RPMI7951 (cell line): Measurements from ENCODE around the gene VARS2. TPM values are rescaled to one million over a fixed set of nuclear protein-coding genes. Genes with fewer than 3 reads are reported as not detected.
"Not testable (repeated sequence)": the region's sequence is repeated elsewhere in the genome, so short reads cannot be mapped to it uniquely, and the experiment has no call there.

ENCODE experiments used
- DNase-seq: peaks from one replicate; pipeline ENCODE4 v3.0.0-alpha.2; 2012; ENCODE audit warnings: low read depth
- total RNA-seq: library from RNA; depleted of rRNA; stranded (reverse); fragments of >200 nt; shearing (Covaris generic); gene quantifications from 2 replicates; pipeline ENCODE4 v1.2.3, GENCODE V29; 2014; rRNA removed

VARS2 gene
- total RNA-seq: 9.5 and 9.6 TPM in 2 replicates

DNA sequence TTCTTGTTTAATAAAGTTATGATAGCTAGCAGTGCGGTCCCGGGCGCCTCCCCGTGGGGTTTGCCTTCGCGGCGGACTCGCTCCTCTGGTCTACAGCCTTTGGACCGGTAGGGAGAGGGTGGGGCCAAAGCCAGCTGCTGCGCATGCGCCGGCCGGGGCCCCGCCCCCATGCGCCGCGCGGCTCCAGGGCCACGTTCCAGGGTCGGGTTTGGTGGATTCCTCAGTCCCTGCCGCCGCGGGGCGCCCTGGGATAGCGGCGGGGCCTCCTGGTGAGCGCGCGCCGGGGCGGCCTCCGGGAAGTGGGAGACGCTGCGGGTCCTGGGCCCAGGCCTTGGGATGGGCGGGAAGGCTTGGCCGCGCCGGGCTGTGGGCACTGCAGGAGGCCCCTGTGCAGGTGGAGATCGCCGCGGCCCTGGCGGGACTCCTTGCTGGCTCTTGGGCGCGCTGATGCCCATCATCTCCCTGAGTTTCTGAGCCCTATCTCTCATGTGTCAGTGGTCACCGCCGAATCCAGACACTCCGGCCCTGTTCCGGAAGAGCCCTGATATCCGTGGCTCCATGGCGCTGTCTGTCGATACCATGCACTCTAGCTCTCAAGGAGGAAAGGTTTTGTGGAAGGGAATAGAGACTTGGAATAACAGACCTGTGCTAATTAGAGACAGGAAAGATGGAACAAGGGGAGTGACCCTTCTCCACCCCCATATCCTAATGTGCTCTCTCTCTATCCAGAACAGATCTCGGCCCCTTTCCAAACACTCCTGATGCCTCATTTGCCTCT lies at the start of gene VARS2:
Gene VARS2, plus strand, starts transcription at position 163 of the 778 bp plus-strand sequence. Its CDS starts 599 bp downstream, at position 762.
- peak; percentile 89 for DNase-seq

DNA sequence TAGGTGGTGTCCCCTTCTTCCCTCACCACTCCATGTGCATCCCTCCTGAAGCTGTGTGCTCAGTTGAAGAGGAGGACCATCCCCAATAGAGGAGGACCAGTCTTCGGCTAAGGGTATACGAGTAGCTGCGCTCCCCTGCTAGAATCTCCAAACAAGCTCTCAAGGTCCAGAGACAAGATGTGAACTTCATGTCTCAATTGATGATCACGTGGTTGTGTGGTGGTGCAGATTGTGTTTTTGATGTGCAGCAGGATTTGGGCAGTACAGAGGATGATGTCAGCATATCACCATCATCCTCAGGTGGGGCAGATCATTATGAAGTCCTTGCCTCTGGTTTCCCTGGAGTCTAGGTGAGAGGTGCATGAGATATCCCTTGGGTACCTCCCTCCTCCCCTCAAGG lies 49.7 kb upstream of the VARS2 start:
- DNase-seq: no peak

DNA sequence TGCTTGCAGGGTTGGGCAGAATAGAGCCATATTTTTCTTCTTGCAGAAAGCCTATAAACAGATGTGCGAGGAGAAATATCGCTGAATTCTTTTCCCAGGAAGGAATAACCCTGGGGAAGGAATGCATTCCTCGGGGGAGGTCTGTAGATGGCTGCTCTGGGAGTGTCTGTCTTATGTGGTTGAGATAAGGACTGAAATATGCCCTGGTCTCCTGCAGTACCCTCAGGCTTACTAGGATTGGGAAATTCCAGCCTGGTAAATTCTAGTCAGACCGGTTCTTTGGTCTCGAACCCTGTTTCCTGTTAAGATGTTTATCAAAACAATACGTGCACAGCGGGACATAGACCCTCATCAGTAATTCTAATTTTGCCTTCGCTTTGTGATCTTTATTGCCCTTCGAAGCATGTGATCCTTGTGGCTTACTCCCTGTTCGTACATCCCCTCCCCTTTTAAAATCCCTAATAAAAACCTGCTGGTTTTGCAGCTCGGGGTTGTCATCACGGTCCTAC lies 44.7 kb upstream of the VARS2 start:
- DNase-seq: peak; percentile 18

DNA sequence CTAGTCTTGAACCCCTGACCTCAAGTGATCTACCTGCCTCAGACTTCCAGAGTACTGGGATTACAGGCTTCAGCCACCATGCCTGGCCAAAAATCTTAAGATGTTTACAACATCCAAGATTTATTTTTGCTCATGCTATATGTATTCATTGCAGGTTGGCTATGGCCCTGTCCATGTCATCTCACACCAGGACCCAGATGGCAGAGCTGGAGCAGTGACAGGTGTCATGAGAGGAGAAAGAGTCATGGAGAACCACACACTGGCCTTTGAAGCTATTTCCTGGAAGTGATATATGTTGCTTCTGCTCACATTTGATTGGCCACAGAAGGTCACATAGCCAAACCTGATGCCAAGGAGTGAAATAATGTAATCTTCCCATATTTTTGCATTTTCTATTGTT lies 43.5 kb upstream of the VARS2 start:
- no peak for DNase-seq

DNA sequence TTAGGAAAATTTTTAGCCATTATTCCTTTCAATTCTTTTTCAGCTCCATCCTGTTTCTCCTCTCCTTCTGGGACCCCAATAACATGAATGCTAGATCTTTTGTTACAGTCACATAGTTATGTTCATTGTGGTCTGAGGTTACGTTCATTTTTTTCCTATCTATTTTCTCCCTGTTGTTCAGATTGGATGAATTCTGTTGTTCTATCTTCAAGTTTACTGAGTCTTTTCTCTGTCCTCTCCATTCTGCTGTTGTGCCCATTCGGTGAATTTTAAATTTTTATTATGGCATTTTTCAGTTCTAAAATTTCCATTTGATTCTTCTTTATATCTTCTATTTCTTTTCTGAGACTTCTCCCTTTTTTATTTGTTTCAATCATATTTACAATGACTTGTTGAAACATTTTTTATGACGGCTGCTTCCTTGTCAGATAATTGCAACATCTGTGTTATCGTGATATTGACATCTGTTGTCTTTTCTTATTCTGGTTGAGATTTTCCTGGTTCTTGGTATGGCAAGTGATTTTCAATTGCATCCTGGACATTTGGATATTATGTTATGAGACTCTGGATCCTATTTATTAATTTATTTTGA lies 42.4 kb upstream of the VARS2 start:
- DNase-seq: no peak

DNA sequence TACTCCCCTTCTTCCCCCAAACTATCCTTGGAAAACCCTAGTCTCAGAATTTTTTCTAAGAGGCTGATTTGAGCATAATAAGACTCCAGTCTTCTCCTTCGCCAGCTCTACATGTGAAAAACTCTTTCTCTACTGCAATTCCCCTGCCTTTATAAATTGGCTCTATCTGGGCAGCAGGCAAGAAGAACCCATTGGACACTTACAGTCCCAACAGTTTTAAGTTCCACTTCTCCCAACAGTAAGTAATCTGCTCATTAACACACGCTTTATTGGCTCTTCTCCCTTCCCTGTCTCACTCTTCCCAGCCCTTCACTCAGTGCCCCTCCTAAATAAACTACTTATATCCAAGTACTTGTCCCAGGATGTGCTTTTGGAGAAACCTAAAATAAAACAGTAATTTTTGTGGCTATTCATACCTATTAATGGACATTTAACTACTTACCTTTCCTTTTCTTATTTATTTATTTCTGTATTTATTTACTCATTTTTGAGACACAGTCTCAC lies 40.8 kb upstream of the VARS2 start:
- no peak for DNase-seq

DNA sequence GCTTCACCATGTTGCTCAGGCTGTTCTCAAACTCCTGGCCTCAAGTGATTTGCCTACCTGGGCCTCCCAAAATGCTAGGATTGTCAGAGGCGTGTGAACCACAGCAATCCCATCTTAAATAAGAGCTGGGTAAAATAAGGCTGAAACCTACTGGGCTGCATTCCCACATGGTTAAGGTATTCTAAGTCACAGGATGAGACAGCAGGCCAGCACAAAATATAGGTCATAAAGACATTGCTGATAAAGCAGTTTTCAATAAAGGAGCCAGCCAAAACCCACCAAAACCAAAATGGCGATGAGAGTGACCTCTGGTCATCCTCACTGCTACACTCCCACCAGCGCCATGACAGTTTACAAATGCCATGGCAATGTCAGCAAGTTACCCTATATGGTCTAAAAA lies 40.2 kb upstream of the VARS2 start:
- not testable (repeated sequence) for DNase-seq

DNA sequence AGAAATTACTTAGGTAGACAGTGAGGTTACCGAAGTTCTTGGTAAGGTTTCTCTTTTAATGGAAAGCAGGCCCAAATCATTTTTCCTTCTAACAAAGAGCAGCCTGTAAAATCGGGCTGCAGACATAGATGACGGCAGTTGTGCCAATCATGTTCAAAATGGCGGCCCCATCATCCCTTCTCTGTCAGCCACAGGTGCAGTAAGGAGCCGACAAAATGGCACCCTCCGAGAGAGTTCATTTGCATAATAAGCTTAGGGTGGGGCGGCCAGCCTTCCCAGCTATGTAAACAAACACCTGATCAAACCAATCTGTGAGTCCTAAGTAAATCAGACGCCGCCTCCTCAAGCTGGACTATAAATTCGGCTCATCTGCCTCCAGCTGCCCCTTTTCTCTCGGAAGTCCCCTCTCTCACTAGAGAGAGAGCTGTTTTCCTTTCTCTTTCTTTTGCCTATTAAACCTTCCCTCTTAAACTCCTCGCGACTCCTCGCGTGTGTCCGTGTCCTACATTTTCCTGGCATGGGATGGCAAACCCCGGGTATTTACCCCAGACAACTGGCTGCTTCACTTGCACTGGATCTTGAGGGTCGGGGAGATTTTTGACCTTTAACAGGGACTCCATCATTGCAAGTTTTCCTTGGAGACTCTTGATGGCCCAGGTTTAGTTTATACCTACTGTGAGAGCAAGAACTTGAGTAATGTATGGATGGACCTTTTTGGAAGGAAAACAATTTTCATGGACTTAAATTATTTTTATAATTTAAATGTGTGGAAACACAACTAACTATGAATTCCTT lies 38.6 kb upstream of the VARS2 start:
- DNase-seq: peak; percentile 26

DNA sequence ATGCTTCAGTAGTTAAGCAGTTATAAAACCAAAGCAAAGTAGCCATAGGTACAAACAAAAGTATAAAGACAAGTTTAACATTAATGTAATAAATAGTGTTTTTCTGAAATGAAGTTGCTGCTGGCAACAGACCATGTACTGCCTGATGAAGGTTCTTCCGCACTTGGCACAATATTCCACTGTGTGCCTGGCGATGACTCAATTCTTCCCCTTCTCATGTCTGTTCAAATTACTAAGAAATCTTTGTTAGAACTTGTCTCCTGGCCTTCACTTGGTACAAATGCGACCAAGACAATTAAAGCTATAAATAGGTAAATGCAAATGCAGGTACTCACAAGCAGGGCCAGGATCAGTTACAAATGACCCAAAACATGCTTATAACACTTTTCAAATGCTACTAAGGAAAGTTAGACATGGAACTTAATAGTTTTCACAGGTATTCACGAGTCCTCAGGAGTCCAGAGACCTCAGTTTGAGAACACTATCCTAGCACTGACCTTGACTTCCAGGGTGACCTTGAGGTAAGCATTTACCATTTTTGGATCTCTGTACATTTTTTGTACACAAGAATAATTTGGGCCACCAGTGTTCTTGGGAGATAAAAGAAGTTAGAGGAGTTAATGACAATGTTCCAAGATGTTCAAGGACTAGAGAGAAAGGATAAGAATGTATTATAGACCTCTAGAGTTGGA lies 37.9 kb upstream of the VARS2 start:
- peak; percentile 88 for DNase-seq

DNA sequence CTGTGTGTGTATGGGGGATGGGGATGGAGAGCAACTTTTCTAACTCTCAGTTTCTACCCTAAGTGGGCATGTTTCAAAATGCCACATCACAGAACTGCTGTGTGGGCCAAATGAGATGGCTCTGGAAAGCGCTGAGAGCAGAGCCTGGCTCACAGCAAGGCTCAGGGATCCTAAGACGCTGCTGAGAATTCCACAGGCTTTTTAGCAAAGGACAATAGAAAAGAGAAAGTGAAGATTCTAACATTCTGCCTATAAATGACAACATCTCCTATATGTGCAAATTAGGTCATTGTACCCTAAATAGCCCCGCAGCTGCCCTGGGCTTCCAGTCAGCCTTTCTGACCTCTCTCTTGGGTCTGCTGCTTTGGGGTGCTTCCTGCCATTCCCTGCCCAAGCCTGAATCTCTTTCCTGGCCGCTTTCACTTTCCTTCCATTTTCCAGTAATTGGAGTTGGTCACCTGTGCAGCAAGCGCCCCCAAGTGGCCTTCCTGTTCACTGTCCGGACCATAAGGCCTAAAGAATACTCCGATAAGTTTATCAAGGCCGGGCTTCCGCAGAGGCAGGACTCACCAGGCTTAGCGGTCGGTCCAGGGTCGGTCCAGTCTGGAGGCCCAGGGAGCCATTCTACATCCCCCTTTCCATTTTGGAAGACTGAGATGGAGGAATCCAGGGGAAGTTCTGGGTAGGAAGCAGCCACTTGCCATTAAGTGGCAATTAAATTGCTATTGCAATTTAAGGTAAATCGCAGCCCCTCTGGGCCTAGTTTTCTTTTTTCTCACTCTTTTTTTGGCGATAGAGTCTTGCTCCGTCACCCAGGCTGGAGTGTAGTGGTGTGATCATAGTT lies 36.4 kb upstream of the VARS2 start:
- DNase-seq: peak; percentile 89

DNA sequence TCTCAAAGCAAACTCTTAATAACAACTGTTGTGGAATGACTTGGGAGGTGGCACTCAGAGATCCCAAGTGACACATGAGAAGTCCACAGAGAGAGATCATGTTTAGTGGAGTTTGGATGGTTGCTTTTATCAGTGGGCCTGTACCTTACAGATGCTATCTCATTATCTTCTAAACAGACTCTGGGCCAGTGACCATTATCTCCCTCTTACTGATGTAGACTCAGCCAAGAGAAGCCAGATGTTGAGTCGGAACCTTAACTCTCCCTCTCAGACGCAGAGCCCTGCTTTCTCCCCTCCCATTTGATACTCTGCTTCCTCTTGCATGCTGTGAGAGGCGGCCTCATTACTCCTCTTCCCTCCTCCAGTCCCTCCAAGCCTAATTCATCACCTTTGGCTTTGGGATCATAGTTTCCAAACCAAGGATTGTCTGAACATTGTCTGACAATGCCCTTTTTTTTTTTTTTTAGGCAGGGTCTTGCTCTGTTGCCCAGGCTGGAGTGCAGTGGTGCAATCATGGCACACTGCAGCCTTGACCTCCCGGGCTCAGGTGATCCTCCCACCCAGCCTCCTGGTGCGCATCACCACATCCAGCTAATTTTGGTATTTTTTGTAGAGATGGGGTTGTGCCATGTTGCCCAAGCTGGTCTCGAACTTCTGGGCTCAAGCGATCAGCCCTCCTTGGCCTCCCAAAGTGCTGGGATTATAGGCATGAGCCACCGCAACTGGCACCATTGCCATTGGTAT lies 34.2 kb upstream of the VARS2 start:
- DNase-seq: no peak

DNA sequence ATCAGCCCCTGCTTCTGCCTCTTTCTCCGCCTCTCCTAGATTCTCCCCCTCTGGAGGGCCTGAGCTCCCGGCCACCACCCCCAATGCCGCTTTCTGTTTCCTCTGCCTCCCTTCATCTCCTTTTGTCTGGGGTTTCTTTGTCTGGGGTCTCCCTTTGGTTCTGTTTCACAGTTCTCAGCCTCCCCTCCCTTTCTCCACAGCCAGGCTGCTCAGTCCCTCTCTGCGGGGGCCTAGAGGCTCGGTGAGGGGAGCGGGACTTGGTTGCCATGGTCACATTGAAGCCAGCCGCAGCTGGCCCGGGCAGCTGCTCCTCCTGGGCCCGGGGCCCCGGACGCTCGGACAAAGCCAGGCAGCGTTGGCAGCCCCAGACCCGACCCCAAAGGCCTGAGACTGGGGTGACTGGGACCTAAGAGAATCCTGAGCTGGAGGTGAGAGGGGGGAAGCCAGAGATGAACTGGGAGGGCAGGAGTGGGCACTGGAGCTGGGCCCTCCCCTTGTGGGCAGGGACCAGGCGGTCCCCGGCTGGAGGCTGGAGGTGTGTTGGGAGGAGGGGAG lies 33.3 kb upstream of the VARS2 start:
- DNase-seq: no peak

DNA sequence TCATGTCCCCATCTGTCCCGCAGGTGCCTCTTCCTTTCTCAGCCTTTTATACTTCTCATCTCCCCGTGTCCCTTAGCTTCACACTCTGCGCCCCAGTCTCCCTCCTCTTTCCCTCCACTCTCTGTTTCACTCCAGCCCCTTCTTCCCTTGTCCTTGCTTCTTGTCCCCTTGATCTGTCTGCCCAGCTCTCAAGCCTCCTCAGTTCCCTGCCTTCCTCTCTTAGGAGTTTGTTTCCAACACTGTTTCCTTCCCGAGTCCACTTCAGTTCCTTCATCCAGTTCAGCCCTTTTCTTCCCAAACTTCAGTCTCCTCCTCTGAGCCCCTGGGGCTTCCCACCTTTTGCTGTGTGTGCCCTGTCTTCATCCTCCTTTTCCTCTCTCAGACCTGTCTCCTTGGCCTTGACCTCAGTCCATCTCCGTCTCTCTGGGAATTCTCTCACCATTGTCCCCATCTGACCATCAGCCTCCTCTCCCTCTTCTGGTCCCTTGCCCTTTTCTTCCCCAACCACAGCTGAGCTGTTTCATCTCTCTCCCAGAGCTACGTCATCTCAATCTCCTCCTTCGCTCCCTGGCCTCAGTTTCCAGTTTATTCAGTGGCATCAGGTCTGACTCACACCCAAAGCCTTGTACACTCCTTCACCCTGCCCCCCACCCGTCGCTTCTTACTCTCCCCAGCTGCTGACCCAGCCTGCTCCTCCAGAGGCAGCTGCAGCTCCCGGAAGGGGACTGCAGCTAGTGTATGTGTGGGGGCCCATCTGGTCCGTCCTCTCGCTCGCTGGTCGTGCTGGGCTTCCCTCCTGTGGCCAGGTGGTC lies 32.4 kb upstream of the VARS2 start:
- DNase-seq: no peak

DNA sequence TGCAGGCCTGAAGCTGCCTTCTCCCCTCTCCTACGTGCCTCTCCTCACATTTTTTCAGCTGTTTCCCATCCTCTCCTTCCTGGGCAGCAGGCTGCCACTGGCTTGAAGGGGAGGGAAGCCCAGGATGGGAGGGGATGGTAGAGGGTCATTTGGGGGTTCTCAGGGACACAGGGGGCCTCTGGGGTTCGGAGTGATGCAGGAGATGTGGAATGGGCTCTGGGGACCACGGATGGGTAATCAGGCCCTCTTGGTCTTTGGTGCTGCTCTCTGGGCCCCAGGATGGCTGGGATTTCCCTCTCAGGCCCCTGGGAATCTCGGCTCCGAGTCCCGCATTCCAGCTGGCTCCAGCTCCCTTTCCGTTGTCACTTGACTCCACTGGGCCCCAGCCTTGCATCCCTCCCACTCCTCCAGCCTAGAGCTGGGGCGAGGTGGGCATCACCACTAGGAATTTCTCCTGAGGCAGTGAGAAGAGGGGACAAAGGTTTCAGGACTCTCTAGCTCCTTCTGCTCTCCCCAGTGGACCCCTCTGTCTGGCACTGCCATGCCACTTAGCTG lies 31.8 kb upstream of the VARS2 start:
- DNase-seq: no peak

DNA sequence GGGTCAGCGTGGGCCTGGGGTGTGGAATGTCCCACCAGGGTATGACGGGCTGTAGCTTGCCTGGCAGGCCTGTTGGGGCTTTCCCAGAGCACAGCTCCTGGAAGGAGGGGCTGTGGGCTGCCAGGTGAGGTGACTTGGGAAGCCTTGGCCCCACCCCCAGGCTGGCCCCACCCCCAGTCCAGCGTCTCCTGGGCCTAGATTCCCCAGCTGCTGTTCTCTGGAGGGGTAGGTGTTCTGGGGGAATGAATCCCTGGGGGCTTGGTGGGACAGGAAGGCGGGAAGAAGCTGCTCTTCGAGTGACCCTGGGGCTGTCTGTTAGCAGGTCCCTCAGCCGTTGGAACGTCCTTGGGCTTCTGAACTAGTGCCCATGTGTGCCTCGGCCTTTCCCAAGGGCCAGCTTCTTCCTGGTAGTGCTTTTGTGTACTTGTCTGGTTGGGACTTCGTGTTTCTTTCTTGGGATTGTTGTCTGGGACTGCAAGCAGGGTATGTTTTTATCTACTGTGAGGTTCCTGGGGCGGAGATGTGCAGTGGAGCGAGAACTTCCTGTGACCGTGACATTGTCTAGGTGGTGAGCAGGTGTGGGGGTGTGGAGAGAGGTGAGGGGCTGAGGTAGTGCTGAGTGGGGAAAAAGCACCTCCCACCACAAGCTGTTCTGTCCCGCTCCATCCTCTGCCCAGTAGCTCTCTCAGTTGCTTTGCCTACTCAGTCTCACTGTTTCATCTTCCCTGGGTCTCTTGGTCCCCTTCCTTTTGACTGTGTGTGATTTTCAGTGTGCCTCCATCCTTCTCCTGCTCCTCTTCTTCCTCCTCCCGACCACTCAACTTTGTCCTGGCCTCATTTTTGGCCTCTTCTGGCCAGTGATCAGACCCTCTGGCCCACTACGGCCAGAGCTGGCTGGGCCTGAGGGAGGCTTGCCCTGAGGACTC lies 31.0 kb upstream of the VARS2 start:
- no peak for DNase-seq

DNA sequence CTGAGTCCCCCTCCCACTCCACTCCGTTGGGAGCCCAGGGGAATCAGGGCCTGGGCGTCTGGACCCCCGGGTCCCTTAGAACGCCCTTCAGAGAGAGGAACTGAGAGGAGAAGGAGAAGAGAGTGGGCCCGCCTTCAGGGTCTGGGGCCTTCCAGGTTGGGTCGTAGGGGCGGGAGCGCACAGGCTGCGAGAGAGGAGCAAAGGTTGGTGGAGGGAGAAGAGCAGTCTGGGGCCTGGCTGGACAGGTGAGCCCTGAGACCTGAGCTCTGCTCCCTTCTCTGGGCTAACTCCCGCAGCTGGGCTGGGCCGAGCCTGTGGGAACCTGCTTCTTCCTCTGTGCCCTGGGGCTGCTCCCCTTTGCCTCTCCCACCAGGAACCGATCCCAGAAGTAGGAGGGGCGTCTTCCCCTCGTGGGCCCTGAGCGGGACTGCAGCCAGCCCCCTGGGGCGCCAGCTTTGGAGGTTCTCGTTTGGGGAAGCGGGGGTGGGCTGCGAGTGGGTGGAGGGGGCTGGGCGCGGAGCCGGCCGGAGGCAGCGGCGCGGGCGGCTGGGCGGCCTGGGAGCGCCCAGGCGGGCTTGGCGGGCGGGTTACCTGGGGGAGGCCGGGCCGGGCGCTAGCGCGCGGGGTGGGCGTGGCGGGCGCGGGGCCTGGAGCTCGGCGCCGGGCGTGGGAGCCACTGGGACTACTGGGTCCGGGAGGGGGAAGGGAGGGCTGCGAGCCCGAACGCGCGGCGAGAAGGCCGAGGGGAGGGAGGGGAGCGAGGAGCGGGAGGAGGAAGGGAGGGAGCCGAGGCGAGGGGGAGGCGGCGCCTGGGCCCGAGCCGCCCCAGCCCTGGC lies 30.1 kb upstream of the VARS2 start, which contains the start of gene DDR1:
Gene DDR1, plus strand, starts transcription at position 835 of the 836 bp plus-strand sequence. CDS start 4,211 bp downstream, outside the sequence.
- DNase-seq: peak; percentile 72
